Body of pancreas (tissue), 4 donors: ENCODE results near the gene TMEM256. TPM values are rescaled to one million over a fixed set of nuclear protein-coding genes. Genes with fewer than 3 reads are reported as not detected.

ENCODE experiments used
- ATAC-seq: fragments of 150-250 bp; one replicate; pipeline ENCODE4 v1.9.1; 2016
- DNase-seq, 4 donors: peaks; one replicate each; pipeline ENCODE4 v3.0.0-alpha.2; 2019
- H3K27ac ChIP-seq, 4 donors: fragments of 200-600 bp; sonication (generic); 1 replicate in 3 of 4; 2 replicates in 1 of 4; pipeline versions ENCODE4 v1.5.1 to v1.6.1; 2016 to 2019; ENCODE audit warnings: mild to moderate bottlenecking in 1 of 4, mixed read lengths in 1 of 4, moderate library complexity in 1 of 4
- H3K27me3 ChIP-seq, 2 donors: fragments of 200-600 bp; sonication (generic); one replicate each; pipeline ENCODE4 v1.6.0; 2016; ENCODE audit warnings: mild to moderate bottlenecking in 1 of 2
- H3K36me3 ChIP-seq, 2 donors: fragments of 200-600 bp; sonication (generic); replicated peaks in 1 of 2; 2 replicates each; pipeline ENCODE4 v1.5.1; 2016; ENCODE audit warnings: low read depth in 2 of 2; ENCODE audit not compliant: insufficient read depth in 1 of 2
- H3K4me1 ChIP-seq: fragments of 200-600 bp; sonication (generic); one replicate; pipeline ENCODE4 v1.6.0; 2016
- H3K4me3 ChIP-seq, 2 donors: fragments of 200-600 bp; sonication (generic); 1 replicate in 1 of 2; 2 replicates in 1 of 2; pipeline ENCODE4 v1.5.1; 2016 to 2019
- H3K9me3 ChIP-seq, 3 donors: fragments of 200-600 bp; sonication (generic); 1 replicate in 2 of 3; 2 replicates in 1 of 3; pipeline ENCODE4 v1.5.1; 2016
- POLR2A ChIP-seq, 3 donors: fragments of 450-650 bp; IDR thresholded peaks; one replicate each; pipeline ENCODE4 v1.6.1; 2016; ENCODE audit warnings: antibody characterized with exemption in 3 of 3, mild to moderate bottlenecking in 2 of 3
- WGBS, 2 donors: methylation state at CpG; one replicate each; pipeline ENCODE4 v1.1.5; 2017; 5-methylcytosine and 5-hydroxymethylcytosine counted together
- intact Hi-C: fragments of 100-400 bp; cut with DNase I; formaldehyde crosslinking; loops from one replicate; pipeline ENCODE4 v1.15.1; 2023
- total RNA-seq, 2 donors: library from RNA; depleted of rRNA; stranded (reverse); fragments of >200 nt; gene quantifications; one replicate each; pipeline ENCODE4 v1.1.0, GENCODE V29; 2016
- TF ChIP-seq, protein P1 (sequence below), 7 experiments: fragments of 450-650 bp in 4 of 7; fragments of 200-600 bp in 3 of 7; sonication (generic) in 3 of 7; IDR thresholded peaks; one replicate each; pipeline ENCODE4 v1.5.1; 2016 to 2019; ENCODE audit warnings: antibody characterized with exemption in 7 of 7

The TMEM256 gene
- total RNA-seq, 2 donors from 2014 or later: 14.5 to 21.8 TPM

GRCh38 chr17:7431231-7431630, 27.3 kb upstream of the TMEM256 start:
- Histone ChIP-seq H3K27ac (no peak overlapping the region), H3K4me3 (no peak overlapping the region), H3K36me3 (no peaks in the 10 kb centered on the region), H3K27me3 (no peaks in the 10 kb centered on the region), H3K4me1 (peaks cover 9% of the 10 kb centered on the region), H3K9me3 (no peaks in the 10 kb centered on the region)
- TF ChIP-seq, protein P1, sequence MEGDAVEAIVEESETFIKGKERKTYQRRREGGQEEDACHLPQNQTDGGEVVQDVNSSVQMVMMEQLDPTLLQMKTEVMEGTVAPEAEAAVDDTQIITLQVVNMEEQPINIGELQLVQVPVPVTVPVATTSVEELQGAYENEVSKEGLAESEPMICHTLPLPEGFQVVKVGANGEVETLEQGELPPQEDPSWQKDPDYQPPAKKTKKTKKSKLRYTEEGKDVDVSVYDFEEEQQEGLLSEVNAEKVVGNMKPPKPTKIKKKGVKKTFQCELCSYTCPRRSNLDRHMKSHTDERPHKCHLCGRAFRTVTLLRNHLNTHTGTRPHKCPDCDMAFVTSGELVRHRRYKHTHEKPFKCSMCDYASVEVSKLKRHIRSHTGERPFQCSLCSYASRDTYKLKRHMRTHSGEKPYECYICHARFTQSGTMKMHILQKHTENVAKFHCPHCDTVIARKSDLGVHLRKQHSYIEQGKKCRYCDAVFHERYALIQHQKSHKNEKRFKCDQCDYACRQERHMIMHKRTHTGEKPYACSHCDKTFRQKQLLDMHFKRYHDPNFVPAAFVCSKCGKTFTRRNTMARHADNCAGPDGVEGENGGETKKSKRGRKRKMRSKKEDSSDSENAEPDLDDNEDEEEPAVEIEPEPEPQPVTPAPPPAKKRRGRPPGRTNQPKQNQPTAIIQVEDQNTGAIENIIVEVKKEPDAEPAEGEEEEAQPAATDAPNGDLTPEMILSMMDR (IDR thresholded peaks at IDR 0.05): no peak
- TF ChIP-seq POLR2A (IDR thresholded peaks at IDR 0.05): no peak
- DNase-seq: no peak
- intact Hi-C loops: no loop called here
- no peak for ATAC-seq
- 71 to 100% methylated on average over 1 of the region's 1 CpG for WGBS, 2 donors

- DNase-seq (no peak), ATAC-seq (no peak)
- Histone ChIP-seq H3K4me3 (no peak overlapping the region), H3K36me3 (no peaks in the 10 kb centered on the region), H3K9me3 (no peaks in the 10 kb centered on the region), H3K4me1 (no peaks in the 10 kb centered on the region), H3K27me3 (no peaks in the 10 kb centered on the region), H3K27ac (no peak overlapping the region)
- intact Hi-C loops: no loop called here
- TF ChIP-seq, protein P1 (IDR thresholded peaks at IDR 0.05): no peak
- TF ChIP-seq POLR2A (IDR thresholded peaks at IDR 0.05): no peak
- WGBS, 2 donors: 77 to 88% methylated on average over 9 to 10 of the region's 10 CpGs
Measured at GRCh38 chr17:7429722-7430121, 25.8 kb upstream of the TMEM256 start.

- H3K36me3 ChIP-seq: no peaks in the 10 kb centered on the region
- H3K4me3 ChIP-seq: no peak within 1 kb of the TSS
- no peak for TF ChIP-seq POLR2A (IDR thresholded peaks at IDR 0.05)
- TF ChIP-seq, protein P1 (IDR thresholded peaks at IDR 0.05): no peak
- 40% methylated on average over 3 to 5 of the region's 5 CpGs for WGBS, 2 donors
- H3K27ac ChIP-seq: no peak within 1 kb of the TSS
- ATAC-seq (no peak), DNase-seq (no peak)
- no peaks in the 10 kb centered on the region for H3K27me3 ChIP-seq
- intact Hi-C loops: no loop called here
- no peaks in the 10 kb centered on the region for H3K4me1 ChIP-seq
- no peaks in the 10 kb centered on the region for H3K9me3 ChIP-seq
Measured at GRCh38 chr17:7428557-7428956, 24.7 kb upstream of the TMEM256 start, which contains the start of gene SPEM3. Gene SPEM3 (plus strand): TSS chr17:7428857. CDS start chr17:7428903, 46 bp downstream.

DNA sequence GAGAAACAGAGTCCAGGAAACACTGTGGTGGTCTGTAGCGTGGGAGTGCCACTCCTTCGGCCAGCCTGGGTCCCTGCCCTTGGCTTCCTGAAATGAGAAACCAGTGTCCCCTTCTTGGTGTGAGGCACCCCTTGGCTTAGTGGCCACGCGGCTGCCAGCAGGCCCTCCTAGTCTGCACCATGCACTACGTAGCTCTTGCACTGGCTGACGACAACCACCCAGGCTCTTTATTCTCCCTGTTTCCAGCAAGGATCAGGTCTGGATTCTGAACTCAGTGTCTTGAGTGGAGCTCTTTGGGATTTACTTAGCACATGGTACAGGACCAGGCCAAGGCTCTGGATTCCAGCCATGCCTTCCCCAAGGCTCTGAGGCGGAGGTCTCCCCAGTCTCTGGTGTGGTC, 23.7 kb upstream of the TMEM256 start:
- H3K9me3 ChIP-seq: no peaks in the 10 kb centered on the region
- no peak overlapping the region for H3K27ac ChIP-seq
- peak; percentile 11 for ATAC-seq
- TF ChIP-seq, protein P1 (IDR thresholded peaks at IDR 0.05): no peak
- no peak for TF ChIP-seq POLR2A (IDR thresholded peaks at IDR 0.05)
- no peaks in the 10 kb centered on the region for H3K27me3 ChIP-seq
- 90% methylated on average over 6 to 7 of the region's 7 CpGs for WGBS, 2 donors
- DNase-seq: no peak
- no peaks in the 10 kb centered on the region for H3K36me3 ChIP-seq
- H3K4me1 ChIP-seq: no peaks in the 10 kb centered on the region
- no peak overlapping the region for H3K4me3 ChIP-seq
- intact Hi-C loops: no loop called here

DNA sequence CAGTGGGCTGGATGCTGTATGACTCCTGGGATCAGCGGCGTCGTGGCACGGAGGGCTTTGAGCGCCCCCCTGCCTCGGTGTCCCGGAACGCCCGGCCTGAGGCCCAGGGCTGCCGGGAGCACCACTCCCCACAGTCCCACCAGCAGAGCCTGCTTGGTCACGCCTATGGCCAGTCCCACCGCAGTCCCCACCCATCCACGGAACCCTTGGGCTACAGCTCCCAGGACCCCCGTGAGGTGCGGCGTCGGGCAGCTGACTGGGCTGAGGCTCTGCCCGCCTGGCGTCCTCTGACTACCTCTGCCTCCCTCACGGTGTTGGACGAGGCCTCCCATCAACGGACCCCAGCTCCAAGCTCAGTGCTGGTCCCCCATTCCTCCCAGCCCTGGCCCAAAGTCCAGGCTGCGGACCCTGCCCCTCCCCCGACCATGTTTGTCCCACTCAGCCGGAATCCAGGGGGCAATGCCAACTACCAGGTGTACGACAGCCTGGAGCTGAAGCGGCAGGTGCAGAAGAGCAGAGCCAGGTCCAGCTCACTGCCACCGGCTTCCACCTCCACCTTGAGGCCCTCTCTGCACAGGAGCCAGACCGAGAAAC, 23.1 kb upstream of the TMEM256 start:
- H3K4me3 ChIP-seq: no peak overlapping the region
- H3K27ac ChIP-seq: no peak overlapping the region
- TF ChIP-seq, protein P1 (IDR thresholded peaks at IDR 0.05): no peak
- no peak for TF ChIP-seq POLR2A (IDR thresholded peaks at IDR 0.05)
- no peaks in the 10 kb centered on the region for H3K9me3 ChIP-seq
- WGBS, 2 donors: 84 to 87% methylated on average over 19 to 24 of the region's 29 CpGs
- H3K4me1 ChIP-seq: no peaks in the 10 kb centered on the region
- intact Hi-C loops: no loop called here
- peak; percentile 19 for ATAC-seq
- H3K36me3 ChIP-seq: no peaks in the 10 kb centered on the region
- DNase-seq: no peak
- H3K27me3 ChIP-seq: no peaks in the 10 kb centered on the region
